ENCODE measurements around the gene LAG3. TPM values are rescaled to one million over a fixed set of nuclear protein-coding genes. Genes with fewer than 3 reads are reported as not detected.

The LAG3 gene
- total RNA-seq, 1 experiment from 2014 or later = 1.9 TPM

GRCh38 chr12:6730169-6730568, 42.2 kb upstream of the LAG3 start:
- H3K36me3 Mint-ChIP-seq (ENCODE audit: insufficient read depth, unreplicated experiment) = peaks cover 10% of the 10 kb centered on the region
- no peak for TF ChIP-seq CTCF (IDR thresholded peaks at IDR 0.05; ENCODE audit: insufficient read depth in 1 of 2, low read depth in 1 of 2, low read length in 1 of 2, severe bottlenecking in 1 of 2, unreplicated experiment in 1 of 2)

GRCh38 chr12:6734506-6735387, 37.6 kb upstream of the LAG3 start:
- Mint-ChIP-seq H3K27me3 (ENCODE audit: insufficient read depth, unreplicated experiment) (no peaks in the 10 kb centered on the region), H3K4me3 (ENCODE audit: unreplicated experiment) (no peak overlapping the region), H3K9me3 (ENCODE audit: unreplicated experiment) (no peaks in the 10 kb centered on the region), H3K4me1 (ENCODE audit: low read depth, unreplicated experiment) (peaks cover 8% of the 10 kb centered on the region), H3K27ac (ENCODE audit: unreplicated experiment) (no peak overlapping the region), H3K36me3 (ENCODE audit: insufficient read depth, unreplicated experiment) (peaks cover 3% of the 10 kb centered on the region)
- no TSS peak for BruUV-seq (replicated peaks)
- TF ChIP-seq CTCF (IDR thresholded peaks at IDR 0.05; ENCODE audit: insufficient read depth in 1 of 2, low read depth in 1 of 2, low read length in 1 of 2, severe bottlenecking in 1 of 2, unreplicated experiment in 1 of 2) = no peak
- Histone ChIP-seq H3K4me1 (no peaks in the 10 kb centered on the region), H3K27me3 (replicated peaks; ENCODE audit: control insufficient read depth, insufficient read depth, low read length) (no peaks in the 10 kb centered on the region), H3K36me3 (ENCODE audit: control insufficient read depth, insufficient read depth, low read length) (no peaks in the 10 kb centered on the region), H3K9me3 (no peaks in the 10 kb centered on the region), H3K4me3 (ENCODE audit: low read depth, low read length) (no peak overlapping the region)
- intact Hi-C loops (cut with micrococcal nuclease; ENCODE audit: unreplicated experiment) = loop anchor here (1.0 kb wide), 4 partner anchors 19 to 101 kb away; partner anchors contain the start of gene MLF2
- POLR2A ChIA-PET = interaction anchor here (0.5 to 2.0 kb wide), 3 partner anchors 11 to 201 kb away, joined by 3 to 10 read pairs (median 5); partner anchors contain the start of genes COPS7A, GAPDH and MLF2
- DNase-seq = no peak
- CTCF ChIA-PET = interaction anchor here (0.6 to 2.0 kb wide), 6 partner anchors 11 to 46 kb away, joined by 3 to 9 read pairs (median 3); partner anchors contain the start of genes COPS7A, MLF2 and ZNF384

More at GRCh38 chr12:6730169-6730568, 42.2 kb upstream of the LAG3 start:
- DNase-seq = no peak
- Mint-ChIP-seq H3K4me3 (ENCODE audit: unreplicated experiment) (no peak overlapping the region), H3K4me1 (ENCODE audit: low read depth, unreplicated experiment) (no peaks in the 10 kb centered on the region), H3K27me3 (ENCODE audit: insufficient read depth, unreplicated experiment) (no peaks in the 10 kb centered on the region), H3K27ac (ENCODE audit: unreplicated experiment) (no peak overlapping the region), H3K9me3 (ENCODE audit: unreplicated experiment) (no peaks in the 10 kb centered on the region)
- POLR2A ChIA-PET = no interaction called here
- Histone ChIP-seq H3K4me3 (ENCODE audit: low read depth, low read length) (no peak overlapping the region), H3K36me3 (ENCODE audit: control insufficient read depth, insufficient read depth, low read length) (no peaks in the 10 kb centered on the region), H3K4me1 (peaks cover 5% of the 10 kb centered on the region; the same call in 1 of the 2 replicates), H3K9me3 (no peaks in the 10 kb centered on the region), H3K27me3 (replicated peaks; ENCODE audit: control insufficient read depth, insufficient read depth, low read length) (no peaks in the 10 kb centered on the region)
- intact Hi-C loops (cut with micrococcal nuclease; ENCODE audit: unreplicated experiment) = no loop called here
- no TSS peak for BruUV-seq (replicated peaks)
- CTCF ChIA-PET = interaction anchor here (0.9 kb wide), 1 partner anchor 23 kb away, joined by 4 read pairs; the partner anchor contains the start of gene MLF2

GRCh38 chr12:6735448-6736191, 36.7 kb upstream of the LAG3 start:
- Histone ChIP-seq H3K36me3 (ENCODE audit: control insufficient read depth, insufficient read depth, low read length) (no peaks in the 10 kb centered on the region), H3K9me3 (no peaks in the 10 kb centered on the region), H3K4me3 (ENCODE audit: low read depth, low read length) (no peak overlapping the region), H3K4me1 (no peaks in the 10 kb centered on the region), H3K27me3 (replicated peaks; ENCODE audit: control insufficient read depth, insufficient read depth, low read length) (no peaks in the 10 kb centered on the region)
- DNase-seq = peak; percentile 70 to 81
- no TSS peak for BruUV-seq (replicated peaks)
- peaks cover 8% of the 10 kb centered on the region for H3K4me1 Mint-ChIP-seq (ENCODE audit: low read depth, unreplicated experiment)
- intact Hi-C loops (cut with micrococcal nuclease; ENCODE audit: unreplicated experiment) = loop anchor here (1.0 kb wide), 4 partner anchors 18 to 100 kb away; partner anchors contain the start of gene MLF2
- H3K36me3 Mint-ChIP-seq (ENCODE audit: insufficient read depth, unreplicated experiment) = no peaks in the 10 kb centered on the region
- peak overlapping the region; percentile 24 for H3K27ac Mint-ChIP-seq (ENCODE audit: unreplicated experiment)
- H3K9me3 Mint-ChIP-seq (ENCODE audit: unreplicated experiment) = no peaks in the 10 kb centered on the region
- CTCF ChIA-PET = interaction anchor here (0.8 to 2.0 kb wide), 4 partner anchors 12 to 47 kb away, joined by 3 to 9 read pairs (median 5); partner anchors contain the start of genes COPS7A, MLF2 and ZNF384
- no peak overlapping the region for H3K4me3 Mint-ChIP-seq (ENCODE audit: unreplicated experiment)
- TF ChIP-seq CTCF (IDR thresholded peaks at IDR 0.05; ENCODE audit: insufficient read depth in 1 of 2, low read depth in 1 of 2, low read length in 1 of 2, severe bottlenecking in 1 of 2, unreplicated experiment in 1 of 2) = peak; percentile 94
- no peaks in the 10 kb centered on the region for H3K27me3 Mint-ChIP-seq (ENCODE audit: insufficient read depth, unreplicated experiment)
- POLR2A ChIA-PET = no interaction called here
